ENCODE results near the gene GOLGA6L26. TPM values are rescaled to one million over a fixed set of nuclear protein-coding genes. Genes with fewer than 3 reads are reported as not detected.
"Not testable (repeated sequence)": the region's sequence is repeated elsewhere in the genome, so short reads cannot be mapped to it uniquely, and the experiment has no call there.

Gene GOLGA6L26
- total RNA-seq, 5 donors from 2014 or later (not counting 1 experiment from before 2014, with no cell fraction given) = not detected

GRCh38 chr15:23305921-23306320 lies 28.1 kb downstream of the GOLGA6L26 start:
- H3K27me3 Mint-ChIP-seq; CTCF ChIA-PET; POLR2A ChIA-PET; H3K9me3 ChIP-seq; H3K27ac Mint-ChIP-seq; H3K27ac ChIP-seq (ENCODE audit: low read length); ATAC-seq (replicated peaks in 1 of 4); H3K4me3 ChIP-seq (ENCODE audit: control insufficient read depth in 1 of 2, extremely low read depth in 1 of 2, low read length in 1 of 2); H3K27me3 ChIP-seq (replicated peaks in 1 of 2; ENCODE audit: control insufficient read depth in 2 of 2, extremely low read depth in 1 of 2, insufficient read depth in 2 of 2, low read length in 1 of 2); DNase-seq; H3K9me3 Mint-ChIP-seq: not testable (repeated sequence)
- Histone ChIP-seq H3K36me3 (ENCODE audit: control insufficient read depth in 2 of 2, extremely low read depth in 1 of 2, insufficient read depth in 1 of 2, low read length in 1 of 2) (peaks cover 6 to 18% of the 10 kb centered on the region in 2 donors), H3K4me1 (ENCODE audit: control insufficient read depth in 1 of 2, extremely low read depth in 1 of 2, insufficient read depth in 2 of 2, low read length in 2 of 2) (peaks cover 2 to 14% of the 10 kb centered on the region in 2 experiments)
- Mint-ChIP-seq H3K4me3 (peak overlapping the region in 2 of 3 donors; percentile 5 to 89), H3K4me1 (peaks cover 33 to 41% (median 40%) of the 10 kb centered on the region in 3 donors), H3K36me3 (peaks cover 35% of the 10 kb centered on the region)
- 100% methylated on average over 2 of the region's 7 CpGs for WGBS (ENCODE audit: insufficient coverage)

DNA sequence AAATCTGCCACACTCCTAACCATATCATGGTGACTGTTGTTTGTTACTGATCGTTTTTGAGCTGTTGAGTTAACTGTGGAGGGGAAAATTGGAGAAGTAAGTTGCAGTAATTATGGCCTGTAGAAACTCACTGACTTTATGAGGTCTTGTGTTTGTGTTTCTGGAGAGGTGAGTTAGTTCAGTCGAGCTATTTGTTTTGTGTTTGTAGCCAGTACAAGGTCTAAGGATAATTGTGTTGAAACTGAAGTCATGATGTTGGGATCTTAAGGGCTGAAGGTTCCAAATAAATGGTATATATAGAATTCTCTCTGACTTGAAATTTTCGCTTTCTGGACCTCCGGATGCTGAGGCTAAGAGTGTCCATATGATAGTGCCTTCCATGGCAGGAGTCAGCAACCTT lies 29.2 kb downstream of the GOLGA6L26 start:
- peaks cover 25% of the 10 kb centered on the region for H3K36me3 Mint-ChIP-seq
- DNase-seq; H3K27ac ChIP-seq (ENCODE audit: low read length); H3K27me3 ChIP-seq (replicated peaks in 1 of 2; ENCODE audit: control insufficient read depth in 2 of 2, extremely low read depth in 1 of 2, insufficient read depth in 2 of 2, low read length in 1 of 2); H3K36me3 ChIP-seq (ENCODE audit: control insufficient read depth in 2 of 2, extremely low read depth in 1 of 2, insufficient read depth in 1 of 2, low read length in 1 of 2); H3K4me3 ChIP-seq (ENCODE audit: control insufficient read depth in 1 of 2, extremely low read depth in 1 of 2, low read length in 1 of 2); H3K9me3 Mint-ChIP-seq; POLR2A ChIA-PET; CTCF ChIA-PET; ATAC-seq (replicated peaks in 1 of 4); H3K9me3 ChIP-seq; H3K27me3 Mint-ChIP-seq: not testable (repeated sequence)
- H3K4me1 Mint-ChIP-seq = peaks cover 33 to 41% (median 40%) of the 10 kb centered on the region in 3 donors
- peaks cover 2 to 14% of the 10 kb centered on the region in 2 experiments for H3K4me1 ChIP-seq (ENCODE audit: control insufficient read depth in 1 of 2, extremely low read depth in 1 of 2, insufficient read depth in 2 of 2, low read length in 2 of 2)
- H3K4me3 Mint-ChIP-seq = peak overlapping the region; percentile 89 to 91 (median 91)
- no CpG with 5 or more reads among the region's 4 CpGs for WGBS (ENCODE audit: insufficient coverage)
- peak overlapping the region in 1 of 2 donors; percentile 87 for H3K27ac Mint-ChIP-seq

GRCh38 chr15:23304267-23304666 lies 29.7 kb downstream of the GOLGA6L26 start:
- ATAC-seq (replicated peaks in 1 of 4); H3K27ac ChIP-seq (ENCODE audit: low read length); H3K27me3 ChIP-seq (replicated peaks in 1 of 2; ENCODE audit: control insufficient read depth in 2 of 2, extremely low read depth in 1 of 2, insufficient read depth in 2 of 2, low read length in 1 of 2); CTCF ChIA-PET; H3K9me3 Mint-ChIP-seq; H3K36me3 ChIP-seq (ENCODE audit: control insufficient read depth in 2 of 2, extremely low read depth in 1 of 2, insufficient read depth in 1 of 2, low read length in 1 of 2); POLR2A ChIA-PET; H3K9me3 ChIP-seq; H3K27me3 Mint-ChIP-seq: not testable (repeated sequence)
- Histone ChIP-seq H3K4me1 (ENCODE audit: control insufficient read depth in 1 of 2, extremely low read depth in 1 of 2, insufficient read depth in 2 of 2, low read length in 2 of 2) (peaks cover 2 to 14% of the 10 kb centered on the region in 2 experiments), H3K4me3 (ENCODE audit: control insufficient read depth in 1 of 2, extremely low read depth in 1 of 2, low read length in 1 of 2) (peak overlapping the region; percentile 33 to 51)
- peaks cover 20% of the 10 kb centered on the region for H3K36me3 Mint-ChIP-seq
- H3K4me3 Mint-ChIP-seq = peak overlapping the region; percentile 89 to 91 (median 91)
- peaks cover 33 to 41% (median 40%) of the 10 kb centered on the region in 3 donors for H3K4me1 Mint-ChIP-seq
- peak in 4 of 35 experiments; percentile 3 to 16 (median 11) for DNase-seq
- WGBS (ENCODE audit: insufficient coverage) = 7% methylated on average over 3 of the region's 7 CpGs
- peak overlapping the region; percentile 81 to 87 for H3K27ac Mint-ChIP-seq

DNA sequence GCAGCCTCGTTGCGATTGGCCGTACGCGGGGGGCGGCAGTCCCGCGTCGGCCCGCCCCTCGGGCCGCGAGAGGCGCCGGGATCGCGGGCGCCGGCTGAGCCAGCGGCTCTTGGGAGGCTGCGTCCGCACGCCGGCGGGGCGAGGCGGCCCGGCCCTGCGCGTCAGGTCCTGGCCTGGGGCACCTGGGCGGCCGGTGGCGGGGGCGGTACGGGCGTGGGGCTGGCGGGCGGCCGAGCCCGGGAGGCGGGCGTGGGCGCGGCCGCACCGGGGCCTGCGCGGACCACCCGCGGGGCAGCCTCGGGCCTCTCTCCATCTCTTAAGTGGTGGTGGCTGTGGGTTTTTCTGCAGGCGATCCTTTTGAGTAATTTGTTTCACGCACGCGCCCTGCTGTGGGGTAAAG lies 30.3 kb downstream of the GOLGA6L26 start:
- Mint-ChIP-seq H3K36me3 (peaks cover 18% of the 10 kb centered on the region), H3K4me1 (peaks cover 33 to 41% (median 39%) of the 10 kb centered on the region in 3 donors), H3K27ac (peak overlapping the region; percentile 81 to 87), H3K4me3 (peak overlapping the region; percentile 89 to 91 (median 91))
- H3K36me3 ChIP-seq (ENCODE audit: control insufficient read depth in 2 of 2, extremely low read depth in 1 of 2, insufficient read depth in 1 of 2, low read length in 1 of 2); ATAC-seq (replicated peaks in 1 of 4); POLR2A ChIA-PET; H3K27ac ChIP-seq (ENCODE audit: low read length); H3K9me3 Mint-ChIP-seq; H3K27me3 ChIP-seq (replicated peaks in 1 of 2; ENCODE audit: control insufficient read depth in 2 of 2, extremely low read depth in 1 of 2, insufficient read depth in 2 of 2, low read length in 1 of 2); H3K9me3 ChIP-seq; H3K27me3 Mint-ChIP-seq; CTCF ChIA-PET: not testable (repeated sequence)
- WGBS (ENCODE audit: insufficient coverage) = 0% methylated on average over 11 of the region's 55 CpGs
- H3K4me3 ChIP-seq (ENCODE audit: control insufficient read depth in 1 of 2, extremely low read depth in 1 of 2, low read length in 1 of 2) = peak overlapping the region in 1 of 2 donors; percentile 33
- DNase-seq = peak in 20 of 35 experiments; percentile 0 to 53 (median 12)
- H3K4me1 ChIP-seq (ENCODE audit: control insufficient read depth in 1 of 2, extremely low read depth in 1 of 2, insufficient read depth in 2 of 2, low read length in 2 of 2) = peaks cover 2 to 14% of the 10 kb centered on the region in 2 experiments

GRCh38 chr15:23303246-23303645 lies 30.8 kb downstream of the GOLGA6L26 start:
- H3K27ac ChIP-seq (ENCODE audit: low read length); H3K4me3 ChIP-seq (ENCODE audit: control insufficient read depth in 1 of 2, extremely low read depth in 1 of 2, low read length in 1 of 2); H3K9me3 ChIP-seq; H3K27me3 ChIP-seq (replicated peaks in 1 of 2; ENCODE audit: control insufficient read depth in 2 of 2, extremely low read depth in 1 of 2, insufficient read depth in 2 of 2, low read length in 1 of 2); H3K27me3 Mint-ChIP-seq; DNase-seq; H3K27ac Mint-ChIP-seq; H3K36me3 ChIP-seq (ENCODE audit: control insufficient read depth in 2 of 2, extremely low read depth in 1 of 2, insufficient read depth in 1 of 2, low read length in 1 of 2); H3K4me3 Mint-ChIP-seq; H3K9me3 Mint-ChIP-seq; POLR2A ChIA-PET; CTCF ChIA-PET: not testable (repeated sequence)
- WGBS (ENCODE audit: insufficient coverage) = no CpG with 5 or more reads among the region's 33 CpGs
- Mint-ChIP-seq H3K36me3 (peaks cover 14% of the 10 kb centered on the region), H3K4me1 (peaks cover 33 to 37% (median 36%) of the 10 kb centered on the region in 3 donors)
- H3K4me1 ChIP-seq (ENCODE audit: control insufficient read depth in 1 of 2, extremely low read depth in 1 of 2, insufficient read depth in 2 of 2, low read length in 2 of 2) = peaks cover 2 to 14% of the 10 kb centered on the region in 2 experiments
- peak in 2 of 4 experiments; percentile 62 to 66 for ATAC-seq (replicated peaks in 1 of 4)

Other genes starting within 250 kb of the GOLGA6L26 start
- gene GOLGA6L1, start 197.4 kb downstream of the GOLGA6L26 start, total RNA-seq = not detected
- under 1 TPM; 0.30 to 0.60 (median 0.32) TPM for gene GOLGA8S, start 20.6 kb upstream of the GOLGA6L26 start, total RNA-seq
- not detected for gene GOLGA6L2, start 113.0 kb upstream of the GOLGA6L26 start, total RNA-seq
- 1 to 10 TPM; 2.0 to 5.8 (median 2.9) TPM for gene MKRN3, start 231.5 kb upstream of the GOLGA6L26 start, total RNA-seq